ENCODE data around the gene MAN1B1.

MAN1B1 gene

GRCh38 chr9:137041124-137041523, 45.7 kb upstream of the MAN1B1 start:
- TF ChIP-seq EZH2 (optimal IDR thresholded peaks at IDR 0.05; ENCODE audit: low read depth, low read length): no peak
- no peak for TF ChIP-seq EZH2phosphoT487 (IDR thresholded peaks at IDR 0.05; ENCODE audit: low read length)
- no peak for TF ChIP-seq CTCF (IDR thresholded peaks at IDR 0.05; ENCODE audit: low read length)
- Histone ChIP-seq H3K4me1 (ENCODE audit: low read length) (no peaks in the 10 kb centered on the region), H3K36me3 (replicated peaks; ENCODE audit: insufficient read depth, low read length) (no peaks in the 10 kb centered on the region), H3K4me3 (ENCODE audit: low read length) (no peak overlapping the region), H2AFZ (ENCODE audit: low read length) (no peak overlapping the region), H3K79me2 (ENCODE audit: low read length) (no peaks in the 10 kb centered on the region), H3K9me2 (replicated peaks; ENCODE audit: insufficient read depth, low read length) (no peaks in the 10 kb centered on the region), H3K9me3 (replicated peaks; ENCODE audit: insufficient read depth, low read length) (no peaks in the 10 kb centered on the region), H4K20me1 (ENCODE audit: insufficient read depth, low read length) (no peaks in the 10 kb centered on the region), H3K27ac (ENCODE audit: low read length) (no peak overlapping the region), H3K4me2 (ENCODE audit: low read depth, low read length) (no peak overlapping the region), H3K27me3 (replicated peaks; ENCODE audit: insufficient read depth, low read length) (peaks cover 85% of the 10 kb centered on the region), H3K9ac (ENCODE audit: low read length) (no peak overlapping the region), H3F3A (ENCODE audit: insufficient read depth, low read length) (no peaks in the 10 kb centered on the region)
- DNase-seq: no peak

GRCh38 chr9:137042751-137043727, 43.7 kb upstream of the MAN1B1 start:
- Histone ChIP-seq H3K4me3 (ENCODE audit: low read length) (no peak overlapping the region), H3K4me2 (ENCODE audit: low read depth, low read length) (no peak overlapping the region), H3F3A (ENCODE audit: insufficient read depth, low read length) (no peaks in the 10 kb centered on the region), H2AFZ (ENCODE audit: low read length) (no peak overlapping the region), H3K9ac (ENCODE audit: low read length) (no peak overlapping the region), H3K27me3 (replicated peaks; ENCODE audit: insufficient read depth, low read length) (peaks cover 86% of the 10 kb centered on the region), H3K9me2 (replicated peaks; ENCODE audit: insufficient read depth, low read length) (no peaks in the 10 kb centered on the region), H4K20me1 (ENCODE audit: insufficient read depth, low read length) (no peaks in the 10 kb centered on the region), H3K9me3 (replicated peaks; ENCODE audit: insufficient read depth, low read length) (no peaks in the 10 kb centered on the region), H3K36me3 (replicated peaks; ENCODE audit: insufficient read depth, low read length) (no peaks in the 10 kb centered on the region), H3K79me2 (ENCODE audit: low read length) (no peaks in the 10 kb centered on the region), H3K4me1 (ENCODE audit: low read length) (no peaks in the 10 kb centered on the region), H3K27ac (ENCODE audit: low read length) (no peak overlapping the region)
- TF ChIP-seq CTCF (IDR thresholded peaks at IDR 0.05; ENCODE audit: low read length) (no peak), EZH2 (optimal IDR thresholded peaks at IDR 0.05; ENCODE audit: low read depth, low read length) (no peak), EZH2phosphoT487 (IDR thresholded peaks at IDR 0.05; ENCODE audit: low read length) (no peak)
- no peak for DNase-seq

- no peak for DNase-seq
These were observed 42.7 kb upstream of the MAN1B1 start for GRCh38 chr9:137044037-137044436.

More at GRCh38 chr9:137044037-137044436, 42.7 kb upstream of the MAN1B1 start:
- Histone ChIP-seq H3K9me2 (replicated peaks; ENCODE audit: insufficient read depth, low read length) (no peaks in the 10 kb centered on the region), H3K4me3 (ENCODE audit: low read length) (no peak overlapping the region), H3K36me3 (replicated peaks; ENCODE audit: insufficient read depth, low read length) (no peaks in the 10 kb centered on the region), H3F3A (ENCODE audit: insufficient read depth, low read length) (no peaks in the 10 kb centered on the region), H3K79me2 (ENCODE audit: low read length) (no peaks in the 10 kb centered on the region), H3K4me1 (ENCODE audit: low read length) (no peaks in the 10 kb centered on the region), H3K27me3 (replicated peaks; ENCODE audit: insufficient read depth, low read length) (peaks cover 84% of the 10 kb centered on the region), H3K27ac (ENCODE audit: low read length) (no peak overlapping the region), H3K9me3 (replicated peaks; ENCODE audit: insufficient read depth, low read length) (no peaks in the 10 kb centered on the region), H3K4me2 (ENCODE audit: low read depth, low read length) (no peak overlapping the region), H3K9ac (ENCODE audit: low read length) (no peak overlapping the region), H2AFZ (ENCODE audit: low read length) (no peak overlapping the region), H4K20me1 (ENCODE audit: insufficient read depth, low read length) (no peaks in the 10 kb centered on the region)
- TF ChIP-seq EZH2phosphoT487 (IDR thresholded peaks at IDR 0.05; ENCODE audit: low read length) (no peak), EZH2 (optimal IDR thresholded peaks at IDR 0.05; ENCODE audit: low read depth, low read length) (no peak), CTCF (IDR thresholded peaks at IDR 0.05; ENCODE audit: low read length) (no peak)

Measured in MM.1S (cell line).